SK-N-SH treated with all-trans-retinoic acid at 6 μM for 48 hours (cell line): ENCODE results near the gene MIER1.

Experiments used
- ATAC-seq: fragments of 200-7000 bp; cut with Tn5 transposase; 3 replicates; pipeline ENCODE4 v1.9.1; 2020; ENCODE audit warnings: mild to moderate bottlenecking, moderate library complexity
- ARNTL ChIP-seq: fragments of 450-650 bp; formaldehyde crosslinking; IDR thresholded peaks from 2 replicates; pipeline ENCODE4 v1.5.0; 2020; ENCODE audit warnings: low read depth, mild to moderate bottlenecking, moderate library complexity, borderline replicate concordance
- BACH2 ChIP-seq: fragments of 250-450 bp; sonication (Bioruptor Pico); IDR thresholded peaks from 2 replicates; pipeline ENCODE4 v1.9.0; 2021; ENCODE audit warnings: mild to moderate bottlenecking, borderline replicate concordance
- CREB5 ChIP-seq: fragments of 250-450 bp; sonication (Bioruptor Pico); IDR thresholded peaks from 2 replicates; pipeline ENCODE4 v1.5.1; 2020; ENCODE audit warnings: low read depth, mild to moderate bottlenecking, moderate library complexity
- CSRNP3 ChIP-seq: fragments of 250-450 bp; sonication (Bioruptor Pico); IDR thresholded peaks from 2 replicates; pipeline ENCODE4 v1.5.1; 2021; ENCODE audit warnings: mild to moderate bottlenecking, moderate library complexity
- ESRRG ChIP-seq: fragments of 250-450 bp; sonication (Bioruptor Pico); IDR thresholded peaks from 2 replicates; pipeline ENCODE4 v1.6.1; 2021; ENCODE audit warnings: mild to moderate bottlenecking
- ISL1 ChIP-seq: fragments of 250-450 bp; sonication (Bioruptor Pico); IDR thresholded peaks from 2 replicates; pipeline ENCODE4 v2.1.2; 2022; ENCODE audit warnings: mild to moderate bottlenecking, moderate library complexity
- OSR1 ChIP-seq: fragments of 250-450 bp; sonication (Bioruptor Pico); IDR thresholded peaks from 2 replicates; pipeline ENCODE4 v1.8.0; 2022; ENCODE audit warnings: moderate library complexity, mild to moderate bottlenecking, inconsistent platforms
- POU6F1 ChIP-seq: fragments of 250-450 bp; sonication (Bioruptor Pico); IDR thresholded peaks from 2 replicates; pipeline ENCODE4 v1.8.0; 2021; ENCODE audit warnings: low read depth, mild to moderate bottlenecking, moderate library complexity, borderline replicate concordance
- RARB ChIP-seq: fragments of 250-450 bp; sonication (Bioruptor Pico); IDR thresholded peaks from 2 replicates; pipeline ENCODE4 v1.8.0; 2021; ENCODE audit warnings: mild to moderate bottlenecking, moderate library complexity
- SNAI2 ChIP-seq: fragments of 250-450 bp; sonication (Bioruptor Pico); IDR thresholded peaks from 2 replicates; pipeline ENCODE4 v1.5.0; 2020; ENCODE audit warnings: mild to moderate bottlenecking, moderate library complexity
- TSHZ2 ChIP-seq: fragments of 250-450 bp; sonication (Bioruptor Pico); IDR thresholded peaks from 2 replicates; pipeline ENCODE4 v1.5.0; 2020; ENCODE audit warnings: mild to moderate bottlenecking, moderate library complexity
- ZC3H10 ChIP-seq: fragments of 250-450 bp; sonication (Bioruptor Pico); IDR thresholded peaks from 2 replicates; pipeline ENCODE4 v1.5.1; 2021; ENCODE audit warnings: mild to moderate bottlenecking, moderate library complexity
- ZFP3 ChIP-seq: fragments of 250-450 bp; sonication (Bioruptor Pico); IDR thresholded peaks from 2 replicates; pipeline ENCODE4 v1.5.0; 2020; ENCODE audit warnings: mild to moderate bottlenecking, moderate library complexity
- ZNF70 ChIP-seq: fragments of 450-650 bp; formaldehyde crosslinking; IDR thresholded peaks from 2 replicates; pipeline ENCODE4 v1.5.0; 2020; ENCODE audit warnings: mild to moderate bottlenecking, moderate library complexity

MIER1 gene

GRCh38 chr1:66984491-66984890, 59.7 kb downstream of the MIER1 start:
- TF ChIP-seq ARNTL: no peak
- TF ChIP-seq CREB5: no peak
- TF ChIP-seq CSRNP3 (CRISPR knock-in tag): no peak
- TF ChIP-seq BACH2 (CRISPR knock-in tag): no peak
- TF ChIP-seq TSHZ2 (CRISPR knock-in tag): no peak
- TF ChIP-seq ZNF70 (CRISPR knock-in tag): no peak
- no peak for TF ChIP-seq ZC3H10 (CRISPR knock-in tag)
- no peak for TF ChIP-seq POU6F1 (CRISPR knock-in tag)
- no peak for TF ChIP-seq ISL1 (CRISPR knock-in tag)
- TF ChIP-seq RARB (CRISPR knock-in tag): no peak
- TF ChIP-seq ESRRG: no peak
- no peak for TF ChIP-seq OSR1
- no peak for ATAC-seq

- no peak for ATAC-seq
- TF ChIP-seq CREB5: no peak
- no peak for TF ChIP-seq SNAI2 (CRISPR knock-in tag)
These were observed 61.0 kb downstream of the MIER1 start for GRCh38 chr1:66985835-66986234.

GRCh38 chr1:66993076-66993475, 68.3 kb downstream of the MIER1 start:
- ATAC-seq: no peak
- TF ChIP-seq POU6F1 (CRISPR knock-in tag) (no peak), ZFP3 (CRISPR knock-in tag) (no peak), CSRNP3 (CRISPR knock-in tag) (no peak), RARB (CRISPR knock-in tag) (no peak), CREB5 (no peak)
